ENCODE data around the gene ATG4B.
"Not testable (repeated sequence)": the region's sequence is repeated elsewhere in the genome, so short reads cannot be mapped to it uniquely, and the experiment has no call there.

DNA sequence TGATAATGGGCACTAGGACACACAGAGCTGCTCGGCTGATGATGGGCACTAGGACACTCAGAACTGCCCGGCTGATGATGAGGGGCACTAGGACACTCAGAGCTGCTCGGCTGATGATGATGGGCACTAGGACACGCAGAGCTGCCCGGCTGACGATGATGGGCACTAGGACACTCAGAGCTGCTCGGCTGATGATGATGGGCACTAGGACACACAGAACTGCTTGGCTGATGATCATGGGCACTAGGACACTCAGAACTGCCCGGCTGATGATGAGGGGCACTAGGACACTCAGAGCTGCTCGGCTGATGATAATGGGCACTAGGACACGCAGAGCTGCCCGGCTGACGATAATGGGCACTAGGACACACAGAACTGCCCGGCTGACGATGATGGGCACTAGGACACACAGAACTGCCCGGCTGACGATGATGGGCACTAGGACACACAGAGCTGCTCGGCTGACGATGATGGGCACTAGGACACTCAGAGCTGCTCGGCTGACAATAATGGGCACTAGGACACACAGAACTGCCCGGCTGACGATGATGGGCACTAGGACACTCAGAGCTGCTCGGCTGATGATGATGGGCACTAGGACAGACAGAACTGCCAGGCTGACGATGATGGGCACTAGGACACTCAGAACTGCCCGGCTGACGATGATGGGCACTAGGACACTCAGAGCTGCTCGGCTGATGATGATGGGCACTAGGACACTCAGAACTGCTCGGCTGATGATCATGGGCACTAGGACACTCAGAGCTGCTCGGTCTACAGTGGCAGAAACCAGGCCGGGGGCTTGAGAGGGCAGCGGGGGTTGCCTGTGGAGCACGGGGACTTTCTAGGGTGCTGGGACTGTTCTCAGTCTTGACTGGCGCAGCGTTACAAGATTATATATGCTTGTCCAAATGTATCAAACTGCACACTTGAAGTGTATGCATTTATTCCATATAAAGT lies 46.7 kb upstream of the ATG4B start:
- TF ChIP-seq ZNF274 (IDR thresholded peaks at IDR 0.05; ENCODE audit: low read depth, low read length); SUZ12 (IDR thresholded peaks at IDR 0.05; ENCODE audit: extremely low read depth, insufficient read depth, insufficient read length): not testable (repeated sequence)
